Motor neuron (in vitro differentiated cells): Measurements from ENCODE around the gene HDAC10. TPM values are rescaled to one million over a fixed set of nuclear protein-coding genes. Genes with fewer than 3 reads are reported as not detected.
"Not testable (repeated sequence)": the region's sequence is repeated elsewhere in the genome, so short reads cannot be mapped to it uniquely, and the experiment has no call there.

Experiments
- ATAC-seq, 8 experiments: fragments of 200-7000 bp; cut with Tn5 transposase; replicated peaks in 6 of 8; 2 replicates each; pipeline ENCODE4 v1.8.0; 2021; ENCODE audit warnings: mild to moderate bottlenecking in 8 of 8, moderate library complexity in 8 of 8
- H3K27ac ChIP-seq, 2 donors: fragments of 250-450 bp; sonication (Bioruptor Pico); 2 replicates each; pipeline ENCODE4 v1.9.0; 2021; ENCODE audit warnings: antibody characterized with exemption in 2 of 2, mild to moderate bottlenecking in 2 of 2, moderate library complexity in 1 of 2
- H3K4me1 ChIP-seq, 2 donors: fragments of 250-450 bp; sonication (Bioruptor Pico); replicated peaks in 1 of 2; 2 replicates each; pipeline ENCODE4 v1.6.1; 2021; ENCODE audit warnings: antibody characterized with exemption in 2 of 2, mild to moderate bottlenecking in 2 of 2, moderate library complexity in 1 of 2
- H3K4me3 ChIP-seq, 5 donors: fragments of 250-450 bp; sonication (Bioruptor Pico); 2 replicates each; pipeline ENCODE4 v1.9.0; 2021; ENCODE audit warnings: antibody characterized with exemption in 5 of 5, mild to moderate bottlenecking in 5 of 5, moderate library complexity in 4 of 5
- WGBS, 10 experiments: fragments of 450-650 bp; shearing (Covaris generic); methylation state at CpG; one replicate each; pipeline ENCODE4 v1.0.0; 2022; 5-methylcytosine and 5-hydroxymethylcytosine counted together
- in situ Hi-C, 9 experiments: fragments of 400-800 bp; cut with MboI; loops; one replicate each; pipeline ENCODE4 v1.15.0; 2021; ENCODE audit warnings: low sequenced_read_pairs in 9 of 9, low pct_unique_long_range_greater_than_20kb in 2 of 9; ENCODE audit not compliant: unreplicated experiment in 9 of 9
- total RNA-seq, 8 experiments: library from RNA; unstranded; fragments of 300-600 nt; gene quantifications; 2 replicates each; pipeline versions ENCODE4 v1.2.3 to v1.2.4, GENCODE V29; 2022

Gene HDAC10
- total RNA-seq, 8 experiments from 2014 or later: 9.0 to 46.4 (median 16.2) TPM

DNA sequence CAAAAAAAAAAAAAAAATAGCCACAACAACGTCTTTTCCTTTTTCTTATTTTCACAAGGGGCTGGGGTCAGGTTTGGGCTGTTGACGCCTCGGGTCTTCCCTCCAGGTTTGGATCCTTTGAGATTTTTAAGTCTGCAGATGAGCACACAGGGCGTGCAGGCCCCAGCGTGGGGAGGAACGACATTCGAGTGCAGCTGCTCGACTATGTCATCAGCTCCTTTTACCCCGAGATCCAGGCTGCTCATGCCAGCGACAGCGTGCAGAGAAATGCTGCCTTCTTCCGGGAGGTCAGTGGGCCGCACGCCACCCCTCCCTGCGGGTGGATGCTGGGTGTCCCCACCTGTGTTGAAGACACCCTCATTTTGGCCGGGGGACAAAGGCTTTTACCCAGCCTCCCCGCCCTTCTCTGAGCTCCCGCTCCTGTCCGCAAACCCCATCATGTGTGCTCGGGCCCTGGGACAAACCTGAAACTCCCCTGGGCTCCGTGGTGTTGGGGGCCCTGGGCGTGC lies 42.6 kb downstream of the HDAC10 start:
- WGBS, 10 experiments: 80 to 91% (median 85%) methylated on average over 1 to 14 of the region's 22 CpGs; no CpG with 5 or more reads in 6 of the 10 experiments
- in situ Hi-C loops: loop anchor here in 1 of 9 experiments (10.0 kb wide), 1 partner anchor 64 kb away; no protein-coding TSS in a partner anchor

DNA sequence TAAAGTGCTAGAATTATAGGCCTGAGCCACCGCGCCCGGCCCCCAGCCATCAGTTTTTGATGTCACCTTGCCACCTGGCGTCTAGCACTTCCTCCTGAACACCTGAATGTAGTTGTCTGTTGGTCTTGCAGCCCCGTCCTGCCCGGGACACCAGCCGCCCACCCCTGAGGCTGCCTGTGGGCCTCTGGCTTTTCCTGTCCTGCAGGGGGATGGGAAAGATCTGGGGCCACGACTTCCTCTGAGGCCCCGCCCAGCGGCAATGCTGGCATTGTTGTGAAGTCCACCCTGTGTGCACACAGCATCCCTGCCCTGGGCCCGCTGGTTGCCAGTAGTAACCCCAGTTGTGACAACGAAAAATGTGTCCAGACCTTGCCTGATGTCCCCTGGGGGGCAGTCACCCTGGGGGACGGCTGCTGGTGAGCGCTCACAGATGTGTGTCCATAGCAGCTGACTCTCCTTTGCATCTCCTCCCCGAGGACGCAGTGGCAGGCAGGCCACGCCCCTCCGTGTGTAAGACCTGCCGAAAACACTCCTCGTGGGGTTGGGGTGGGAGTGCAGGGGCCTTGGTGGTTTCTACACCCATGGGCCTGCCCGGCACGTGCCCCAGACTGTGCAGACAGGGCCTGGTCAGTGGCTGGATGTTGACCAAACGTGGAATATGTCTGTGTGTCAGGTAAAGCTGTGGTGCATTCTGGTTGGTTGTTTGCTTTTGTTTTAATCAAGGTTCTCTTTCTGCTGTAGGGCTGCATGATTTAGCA lies 43.5 kb downstream of the HDAC10 start:
- in situ Hi-C loops: loop anchor here in 1 of 9 experiments (10.0 kb wide), 1 partner anchor 63 kb away; no protein-coding TSS in a partner anchor
- Histone ChIP-seq H3K4me1 (peaks cover 1 to 12% of the 10 kb centered on the region in 2 donors), H3K27ac (peak overlapping the region in 1 of 2 donors; percentile 48), H3K4me3 (no peak overlapping the region)
- 59 to 75% (median 60%) methylated on average over 1 to 11 of the region's 23 CpGs; no CpG with 5 or more reads in 7 of the 10 experiments for WGBS, 10 experiments
- ATAC-seq: peak; percentile 5 to 91 (median 74)

More for the DNA sequence above, 42.6 kb downstream of the HDAC10 start:
- Histone ChIP-seq H3K4me3 (no peak overlapping the region), H3K4me1 (peaks cover 0 to 12% of the 10 kb centered on the region in 2 donors), H3K27ac (no peak overlapping the region)
- no peak for ATAC-seq

DNA sequence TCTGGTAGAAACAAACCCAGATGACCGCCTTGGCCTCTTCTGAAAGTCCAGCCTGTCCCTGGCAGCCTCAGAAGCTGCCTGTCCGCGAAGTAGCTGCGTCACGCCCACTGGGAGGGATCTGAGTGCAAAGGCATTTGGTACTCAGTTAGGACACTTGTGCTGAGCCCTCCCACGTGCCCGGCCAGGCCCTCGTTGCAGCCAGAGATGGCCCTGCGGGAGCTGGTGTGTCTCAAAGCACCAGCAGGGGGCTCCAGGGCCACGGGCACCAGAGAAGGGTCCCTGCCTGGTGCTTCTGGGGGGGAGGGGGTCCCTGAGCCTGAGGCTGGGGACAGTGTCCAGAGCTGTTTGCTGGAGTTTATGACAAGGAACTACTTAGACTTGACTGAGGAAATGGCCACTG lies 44.5 kb downstream of the HDAC10 start:
- peaks cover 7 to 12% of the 10 kb centered on the region in 2 donors for H3K4me1 ChIP-seq
- H3K27ac ChIP-seq: no peak overlapping the region
- WGBS, 10 experiments: 60% methylated on average over 3 of the region's 10 CpGs; no CpG with 5 or more reads in 9 of the 10 experiments
- ATAC-seq: peak; percentile 10 to 77 (median 50)
- H3K4me3 ChIP-seq: no peak overlapping the region
- in situ Hi-C loops: loop anchor here in 1 of 9 experiments (10.0 kb wide), 1 partner anchor 62 kb away; no protein-coding TSS in a partner anchor

DNA sequence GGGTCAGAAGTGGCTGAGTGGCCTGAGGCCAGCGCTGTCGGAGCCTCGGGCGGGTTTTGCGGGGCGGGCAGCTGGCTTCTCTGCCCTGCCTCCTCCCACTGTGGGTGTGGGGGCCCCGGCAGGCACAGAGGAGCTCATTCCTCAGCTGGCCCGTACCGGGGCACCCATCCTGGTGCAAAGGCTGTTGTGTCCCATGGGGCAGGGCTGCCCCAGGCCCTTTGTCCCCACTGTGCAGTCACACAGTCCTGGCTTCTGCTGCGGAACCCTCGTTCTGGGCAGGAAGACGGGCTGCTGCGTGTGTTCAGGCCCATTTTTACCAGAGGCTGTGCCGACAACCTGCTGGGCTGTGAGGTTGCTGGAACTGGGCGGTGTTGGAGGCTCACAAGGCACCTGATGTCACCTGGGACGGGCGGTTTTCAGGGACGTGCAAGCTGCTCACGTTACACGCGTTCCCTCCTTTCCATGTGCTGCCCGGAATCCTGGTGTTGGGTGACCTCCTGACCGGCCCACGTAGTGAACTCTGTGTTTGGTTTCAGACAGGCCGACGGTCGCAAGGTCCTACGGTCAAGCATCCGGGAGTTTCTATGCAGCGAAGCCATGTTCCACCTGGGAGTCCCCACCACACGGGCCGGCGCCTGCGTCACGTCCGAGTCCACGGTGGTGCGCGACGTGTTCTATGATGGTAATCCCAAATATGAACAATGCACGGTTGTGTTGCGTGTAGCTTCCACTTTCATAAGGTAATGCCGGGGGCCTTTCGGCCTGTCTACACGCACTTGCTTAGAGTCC lies 45.1 kb downstream of the HDAC10 start:
- in situ Hi-C loops: loop anchor here in 1 of 9 experiments (10.0 kb wide), 1 partner anchor 61 kb away; no protein-coding TSS in a partner anchor
- peaks cover 7 to 12% of the 10 kb centered on the region in 2 donors for H3K4me1 ChIP-seq
- no peak overlapping the region for H3K4me3 ChIP-seq
- 80 to 100% (median 93%) methylated on average over 2 to 12 of the region's 45 CpGs; no CpG with 5 or more reads in 2 of the 10 experiments for WGBS, 10 experiments
- H3K27ac ChIP-seq: no peak overlapping the region
- no peak for ATAC-seq

DNA sequence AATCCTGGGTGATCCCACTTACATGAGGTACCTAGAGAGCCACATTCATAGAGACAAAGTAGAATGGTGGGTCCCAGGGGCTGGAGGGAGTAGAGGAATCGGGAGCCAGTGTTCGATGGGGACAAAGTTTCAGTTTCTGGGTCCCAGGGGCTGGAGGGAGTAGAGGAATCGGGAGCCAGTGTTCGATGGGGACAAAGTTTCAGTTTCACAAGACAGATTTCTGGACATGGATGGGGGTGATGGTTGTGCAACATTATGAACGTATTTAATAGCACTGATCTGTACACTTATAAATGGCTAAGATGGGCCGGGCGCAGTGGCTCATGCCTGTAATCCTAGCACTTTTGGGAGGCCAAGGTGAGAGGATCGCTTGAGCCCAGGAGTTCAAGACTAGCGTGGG lies 46.1 kb downstream of the HDAC10 start:
- H3K27ac ChIP-seq, H3K4me3 ChIP-seq, ATAC-seq: not testable (repeated sequence)
- in situ Hi-C loops: loop anchor here in 1 of 9 experiments (10.0 kb wide), 1 partner anchor 60 kb away; no protein-coding TSS in a partner anchor
- peaks cover 7 to 12% of the 10 kb centered on the region in 2 donors for H3K4me1 ChIP-seq
- whole genome bisulfite sequencing, 10 experiments: 89 to 100% (median 95%) methylated on average over 2 to 9 of the region's 9 CpGs; no CpG with 5 or more reads in 2 of the 10 experiments

DNA sequence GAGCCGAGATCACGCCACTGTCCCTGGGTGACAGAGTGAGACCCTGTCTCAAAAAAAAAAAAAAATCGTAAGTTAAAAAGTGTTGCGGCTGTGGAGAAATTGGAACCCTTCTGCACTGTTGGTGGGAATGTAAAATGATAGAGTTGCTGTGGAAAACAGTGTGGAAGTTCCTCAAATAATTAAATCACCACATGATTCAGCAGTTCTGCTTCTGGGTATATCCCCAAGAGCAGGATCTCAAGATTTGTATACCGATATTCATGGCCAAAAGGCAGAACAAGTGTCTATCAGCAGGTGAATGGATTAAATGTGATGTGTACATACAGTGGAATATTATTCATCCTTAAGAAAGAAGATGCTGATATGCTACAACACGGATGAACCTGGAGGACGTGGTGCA lies 46.5 kb downstream of the HDAC10 start:
- H3K4me1 ChIP-seq: peaks cover 9 to 13% of the 10 kb centered on the region in 2 donors
- in situ Hi-C loops: loop anchor here in 1 of 9 experiments (10.0 kb wide), 1 partner anchor 60 kb away; no protein-coding TSS in a partner anchor
- H3K27ac ChIP-seq: no peak overlapping the region
- ATAC-seq: no peak
- WGBS, 10 experiments: 84 to 100% (median 96%) methylated on average over 2 to 7 of the region's 7 CpGs; no CpG with 5 or more reads in 3 of the 10 experiments
- H3K4me3 ChIP-seq: no peak overlapping the region

DNA sequence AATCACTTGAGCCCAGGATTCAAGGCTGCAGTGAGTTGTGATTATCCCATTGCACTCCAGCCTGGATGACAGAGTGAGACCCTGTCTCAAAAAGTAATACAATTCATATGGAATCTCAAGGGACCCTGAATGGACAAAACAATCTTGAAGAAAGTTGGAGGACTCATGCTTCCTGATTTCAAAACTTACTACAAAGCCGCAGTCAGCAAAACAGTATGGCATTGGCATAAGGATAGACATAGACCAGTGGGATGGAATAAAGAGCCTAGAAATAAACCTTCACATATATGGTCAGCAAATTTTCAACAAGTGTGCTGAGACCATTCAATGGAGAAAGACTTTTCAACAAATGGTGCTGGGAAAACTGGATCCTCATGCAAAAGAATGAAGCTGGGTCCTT lies 47.8 kb downstream of the HDAC10 start:
- in situ Hi-C loops: loop anchor here in 1 of 9 experiments (10.0 kb wide), 1 partner anchor 58 kb away; no protein-coding TSS in a partner anchor
- peaks cover 13 to 15% of the 10 kb centered on the region in 2 donors for H3K4me1 ChIP-seq
- WGBS, 10 experiments: 80 to 100% (median 100%) methylated on average over 1 of the region's 1 CpG; no CpG with 5 or more reads in 2 of the 10 experiments
- H3K4me3 ChIP-seq: no peak overlapping the region
- no peak overlapping the region for H3K27ac ChIP-seq
- no peak for ATAC-seq

DNA sequence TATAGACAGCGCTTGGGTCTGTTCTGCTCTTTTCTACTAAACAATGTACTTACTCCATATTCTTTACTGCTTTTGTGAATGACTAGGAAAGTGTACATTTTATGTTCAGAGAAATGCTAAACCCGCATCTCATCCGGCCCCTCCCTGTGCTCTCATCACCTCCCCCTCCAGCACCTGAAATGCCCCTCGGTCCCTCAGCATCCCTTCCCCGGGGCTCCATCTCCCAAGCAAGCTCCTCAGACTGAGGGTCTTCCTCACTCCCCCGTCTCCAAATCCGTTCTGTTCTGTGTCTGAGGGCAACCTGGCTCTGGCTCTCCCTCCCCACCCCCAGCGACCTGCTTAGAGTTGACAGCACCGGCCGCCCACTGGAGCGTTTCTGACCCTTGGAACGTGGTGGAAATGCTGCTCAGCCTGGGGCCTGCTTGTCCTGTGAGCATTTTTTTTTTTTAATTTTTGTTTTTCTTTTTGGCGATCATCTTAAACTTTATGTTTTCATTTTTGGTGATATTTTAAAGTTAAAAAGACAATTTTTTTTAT lies 48.9 kb downstream of the HDAC10 start:
- no peak for ATAC-seq
- Histone ChIP-seq H3K27ac (no peak overlapping the region), H3K4me1 (peaks cover 9 to 13% of the 10 kb centered on the region in 2 donors), H3K4me3 (peak overlapping the region; percentile 74 to 99 (median 94))
- in situ Hi-C loops: loop anchor here in 1 of 9 experiments (10.0 kb wide), 1 partner anchor 57 kb away; no protein-coding TSS in a partner anchor
- 51 to 100% (median 72%) methylated on average over 1 to 8 of the region's 13 CpGs for WGBS, 10 experiments

DNA sequence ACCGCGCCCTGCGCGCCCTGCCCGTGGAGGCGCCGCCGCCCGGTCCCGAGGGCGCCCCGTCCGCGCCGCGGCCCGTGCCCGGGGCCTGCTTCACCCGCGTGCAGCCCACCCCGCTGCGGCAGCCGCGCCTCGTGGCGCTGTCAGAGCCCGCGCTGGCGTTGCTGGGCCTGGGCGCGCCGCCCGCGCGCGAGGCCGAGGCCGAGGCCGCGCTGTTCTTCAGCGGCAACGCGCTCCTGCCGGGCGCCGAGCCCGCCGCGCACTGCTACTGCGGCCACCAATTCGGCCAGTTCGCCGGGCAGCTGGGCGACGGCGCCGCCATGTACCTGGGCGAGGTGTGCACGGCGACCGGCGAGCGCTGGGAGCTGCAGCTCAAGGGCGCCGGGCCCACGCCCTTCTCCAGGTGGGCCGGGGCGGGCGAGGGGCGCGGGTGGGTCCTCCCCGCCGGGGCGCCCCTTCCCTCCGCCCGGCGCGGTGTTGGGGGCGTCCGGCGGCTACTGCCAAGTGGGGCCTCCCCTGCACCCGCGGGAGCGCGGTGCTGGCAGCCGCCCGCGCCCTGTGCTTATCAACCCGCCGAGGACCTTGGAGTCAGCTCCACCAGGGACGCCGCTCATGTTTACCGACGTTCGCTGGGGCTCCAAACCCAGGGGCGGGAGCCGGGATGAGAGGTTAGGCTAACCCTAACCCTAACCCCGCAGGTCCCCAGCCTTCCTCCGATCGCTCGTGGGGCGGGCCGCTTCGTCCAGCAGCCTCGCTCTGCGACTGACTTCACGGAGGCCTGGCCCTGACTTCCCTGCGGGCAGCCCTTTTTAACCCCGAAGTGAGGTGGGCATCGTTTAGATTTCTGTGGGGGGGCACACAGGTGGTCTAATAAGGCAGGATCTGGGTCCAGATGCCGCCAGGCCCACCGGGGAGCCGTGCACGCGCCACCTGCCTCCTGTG lies 49.6 kb downstream of the HDAC10 start:
- in situ Hi-C loops: loop anchor here in 1 of 9 experiments (10.0 kb wide), 1 partner anchor 57 kb away; no protein-coding TSS in a partner anchor
- peak; percentile 38 to 57 (median 48) for ATAC-seq
- WGBS, 10 experiments: 0 to 13% (median 2%) methylated on average over 1 to 26 of the region's 115 CpGs; no CpG with 5 or more reads in 6 of the 10 experiments
- Histone ChIP-seq H3K4me1 (peaks cover 3 to 13% of the 10 kb centered on the region in 2 donors), H3K4me3 (peak overlapping the region; percentile 74 to 99 (median 94)), H3K27ac (peak overlapping the region; percentile 70)

DNA sequence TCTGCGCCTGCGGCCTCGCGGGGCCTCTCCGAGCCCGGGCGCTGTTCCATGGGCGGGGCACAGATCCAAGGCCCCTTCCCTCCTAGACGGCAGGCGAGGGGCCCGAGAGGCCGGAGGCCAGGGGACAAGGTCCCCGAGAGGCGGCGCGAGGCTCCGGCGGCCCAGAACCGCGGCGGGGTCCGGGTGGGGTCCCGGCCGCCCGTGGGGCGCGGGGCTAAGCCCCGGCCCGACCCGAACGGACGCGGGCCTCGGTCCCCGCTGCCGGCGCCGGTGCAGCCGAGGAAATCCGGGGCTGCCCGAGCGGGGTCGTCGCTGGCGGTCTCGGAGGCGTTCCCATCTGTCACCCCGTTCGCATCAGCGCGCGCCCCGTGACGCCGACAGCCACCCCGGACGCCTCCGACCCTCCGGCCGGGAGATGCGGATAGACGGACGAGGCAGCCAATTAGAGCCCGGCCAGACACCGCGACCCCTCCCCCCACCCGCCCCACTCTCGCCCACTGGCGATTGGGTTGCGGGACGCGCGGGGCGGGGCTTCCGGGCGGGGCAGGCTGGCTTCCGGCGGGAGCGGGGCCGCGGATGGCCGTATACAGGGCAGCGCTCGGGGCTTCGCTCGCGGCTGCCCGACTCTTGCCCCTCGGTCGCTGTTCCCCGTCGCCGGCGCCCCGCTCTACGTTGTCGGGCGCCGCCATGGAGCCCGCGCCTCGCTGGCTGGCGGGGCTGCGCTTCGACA lies 50.4 kb downstream of the HDAC10 start, which contains the start of gene SELENOO:
TSS of gene SELENOO (plus strand) at position 551 of the 730 bp plus-strand sequence. CDS start at position 577, 26 bp downstream.
- ATAC-seq: peak; percentile 80 to 92 (median 88)
- 13% methylated on average over 9 of the region's 105 CpGs; no CpG with 5 or more reads in 9 of the 10 experiments for WGBS, 10 experiments
- peak within 1 kb of the TSS; percentile 74 to 99 (median 94) for H3K4me3 ChIP-seq
- peaks cover 3 to 13% of the 10 kb centered on the region in 2 donors for H3K4me1 ChIP-seq
- H3K27ac ChIP-seq: peak within 1 kb of the TSS; percentile 88 to 90
- in situ Hi-C loops: loop anchor here in 1 of 9 experiments (10.0 kb wide), 1 partner anchor 56 kb away; no protein-coding TSS in a partner anchor
